Esophagus muscularis mucosa (tissue), 4 donors: Measurements from ENCODE around the gene HID1.
"Not testable (repeated sequence)": the region's sequence is repeated elsewhere in the genome, so short reads cannot be mapped to it uniquely, and the experiment has no call there.

Source experiments
- EP300 ChIP-seq: sonication (generic); formaldehyde crosslinking; IDR thresholded peaks from one replicate; pipeline ENCODE4 v1.6.1; 2017; ENCODE audit warnings: antibody characterized with exemption
- POLR2A ChIP-seq: fragments of 450-650 bp; IDR thresholded peaks from one replicate; pipeline ENCODE4 v1.6.1; 2017; ENCODE audit warnings: antibody characterized with exemption, moderate library complexity, mild to moderate bottlenecking, low read depth
- TF ChIP-seq, protein P1 (sequence below), 3 experiments: fragments of 200-600 bp in 2 of 3; fragments of 450-650 bp in 1 of 3; sonication (generic) in 2 of 3; IDR thresholded peaks; one replicate each; pipeline ENCODE4 v1.5.1; 2017 to 2019; ENCODE audit warnings: antibody characterized with exemption in 3 of 3, mild to moderate bottlenecking in 2 of 3, moderate library complexity in 1 of 3

- TF ChIP-seq, protein P1, sequence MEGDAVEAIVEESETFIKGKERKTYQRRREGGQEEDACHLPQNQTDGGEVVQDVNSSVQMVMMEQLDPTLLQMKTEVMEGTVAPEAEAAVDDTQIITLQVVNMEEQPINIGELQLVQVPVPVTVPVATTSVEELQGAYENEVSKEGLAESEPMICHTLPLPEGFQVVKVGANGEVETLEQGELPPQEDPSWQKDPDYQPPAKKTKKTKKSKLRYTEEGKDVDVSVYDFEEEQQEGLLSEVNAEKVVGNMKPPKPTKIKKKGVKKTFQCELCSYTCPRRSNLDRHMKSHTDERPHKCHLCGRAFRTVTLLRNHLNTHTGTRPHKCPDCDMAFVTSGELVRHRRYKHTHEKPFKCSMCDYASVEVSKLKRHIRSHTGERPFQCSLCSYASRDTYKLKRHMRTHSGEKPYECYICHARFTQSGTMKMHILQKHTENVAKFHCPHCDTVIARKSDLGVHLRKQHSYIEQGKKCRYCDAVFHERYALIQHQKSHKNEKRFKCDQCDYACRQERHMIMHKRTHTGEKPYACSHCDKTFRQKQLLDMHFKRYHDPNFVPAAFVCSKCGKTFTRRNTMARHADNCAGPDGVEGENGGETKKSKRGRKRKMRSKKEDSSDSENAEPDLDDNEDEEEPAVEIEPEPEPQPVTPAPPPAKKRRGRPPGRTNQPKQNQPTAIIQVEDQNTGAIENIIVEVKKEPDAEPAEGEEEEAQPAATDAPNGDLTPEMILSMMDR (IDR thresholded peaks at IDR 0.05): not testable (repeated sequence)
- TF ChIP-seq POLR2A, EP300: not testable (repeated sequence)
These were observed 63.5 kb downstream of the HID1 start for GRCh38 chr17:74909097-74909496.
